ENCODE data around the gene LYPD6B.

Gene LYPD6B

GRCh38 chr2:149145314-149146295 lies 107.1 kb downstream of the LYPD6B start:
- no peak for DNase-seq (ENCODE audit: low read depth)
- no peak overlapping the region for H3K4me3 ChIP-seq (ENCODE audit: low read length)

GRCh38 chr2:149146876-149147275 lies 108.4 kb downstream of the LYPD6B start:
- no peak for DNase-seq (ENCODE audit: low read depth)
- no peak overlapping the region for H3K4me3 ChIP-seq (ENCODE audit: low read length)
- TF ChIP-seq CTCF (conservative IDR thresholded peaks at IDR 0.05; ENCODE audit: low read depth, low read length), result no peak

More at GRCh38 chr2:149145314-149146295, 107.1 kb downstream of the LYPD6B start:
- TF ChIP-seq CTCF (conservative IDR thresholded peaks at IDR 0.05; ENCODE audit: low read depth, low read length), result no peak

GRCh38 chr2:149148194-149149006 lies 109.9 kb downstream of the LYPD6B start:
- no peak for TF ChIP-seq CTCF (conservative IDR thresholded peaks at IDR 0.05; ENCODE audit: low read depth, low read length)
- DNase-seq (ENCODE audit: low read depth), result no peak
- no peak overlapping the region for H3K4me3 ChIP-seq (ENCODE audit: low read length)

- TF ChIP-seq CTCF (conservative IDR thresholded peaks at IDR 0.05; ENCODE audit: low read depth, low read length), result no peak
- no peak overlapping the region for H3K4me3 ChIP-seq (ENCODE audit: low read length)
- no peak for DNase-seq (ENCODE audit: low read depth)
Observed at GRCh38 chr2:149149007-149149297, 110.5 kb downstream of the LYPD6B start.

GRCh38 chr2:149152469-149152953 lies 114.0 kb downstream of the LYPD6B start:
- no peak for TF ChIP-seq CTCF (conservative IDR thresholded peaks at IDR 0.05; ENCODE audit: low read depth, low read length)
- no peak for DNase-seq (ENCODE audit: low read depth)
- H3K4me3 ChIP-seq (ENCODE audit: low read length), result no peak overlapping the region

GRCh38 chr2:149155196-149155969 lies 116.9 kb downstream of the LYPD6B start:
- H3K4me3 ChIP-seq (ENCODE audit: low read length), result no peak overlapping the region
- no peak for TF ChIP-seq CTCF (conservative IDR thresholded peaks at IDR 0.05; ENCODE audit: low read depth, low read length)
- no peak for DNase-seq (ENCODE audit: low read depth)
